ENCODE measurements around the gene ADAM15. TPM values are rescaled to one million over a fixed set of nuclear protein-coding genes. Genes with fewer than 3 reads are reported as not detected.

The ADAM15 gene
- total RNA-seq, 1 donor from 2014 or later = 382 TPM

GRCh38 chr1:155009742-155010141, 41.4 kb upstream of the ADAM15 start:
- no peak overlapping the region for H3K27ac Mint-ChIP-seq (ENCODE audit: unreplicated experiment)
- peaks cover 24% of the 10 kb centered on the region for H3K4me1 Mint-ChIP-seq (ENCODE audit: unreplicated experiment)
- H3K9me3 Mint-ChIP-seq (ENCODE audit: unreplicated experiment) = no peaks in the 10 kb centered on the region
- TF ChIP-seq CTCF (IDR thresholded peaks at IDR 0.05; ENCODE audit: unreplicated experiment) = no peak
- no peak overlapping the region for H3K4me3 Mint-ChIP-seq (ENCODE audit: unreplicated experiment)
- peaks cover 4% of the 10 kb centered on the region for H3K36me3 Mint-ChIP-seq (ENCODE audit: low read depth, unreplicated experiment)
- no peak for DNase-seq (ENCODE audit: low spot score)
- H3K27me3 Mint-ChIP-seq (ENCODE audit: unreplicated experiment) = peaks cover 2% of the 10 kb centered on the region

GRCh38 chr1:155010211-155010918, 40.8 kb upstream of the ADAM15 start:
- Mint-ChIP-seq H3K27me3 (ENCODE audit: unreplicated experiment) (peaks cover 2% of the 10 kb centered on the region), H3K9me3 (ENCODE audit: unreplicated experiment) (no peaks in the 10 kb centered on the region), H3K4me3 (ENCODE audit: unreplicated experiment) (no peak overlapping the region), H3K4me1 (ENCODE audit: unreplicated experiment) (peaks cover 24% of the 10 kb centered on the region), H3K27ac (ENCODE audit: unreplicated experiment) (no peak overlapping the region), H3K36me3 (ENCODE audit: low read depth, unreplicated experiment) (peaks cover 4% of the 10 kb centered on the region)
- no peak for DNase-seq (ENCODE audit: low spot score)
- no peak for TF ChIP-seq CTCF (IDR thresholded peaks at IDR 0.05; ENCODE audit: unreplicated experiment)

- peaks cover 4% of the 10 kb centered on the region for H3K36me3 Mint-ChIP-seq (ENCODE audit: low read depth, unreplicated experiment)
- H3K27me3 Mint-ChIP-seq (ENCODE audit: unreplicated experiment) = peaks cover 4% of the 10 kb centered on the region
- no peak overlapping the region for H3K4me3 Mint-ChIP-seq (ENCODE audit: unreplicated experiment)
- no peak for DNase-seq (ENCODE audit: low spot score)
- TF ChIP-seq CTCF (IDR thresholded peaks at IDR 0.05; ENCODE audit: unreplicated experiment) = no peak
- peaks cover 20% of the 10 kb centered on the region for H3K4me1 Mint-ChIP-seq (ENCODE audit: unreplicated experiment)
- H3K27ac Mint-ChIP-seq (ENCODE audit: unreplicated experiment) = no peak overlapping the region
- no peaks in the 10 kb centered on the region for H3K9me3 Mint-ChIP-seq (ENCODE audit: unreplicated experiment)
These were observed 40.1 kb upstream of the ADAM15 start for GRCh38 chr1:155011004-155011416.

- Mint-ChIP-seq H3K27ac (ENCODE audit: unreplicated experiment) (no peak overlapping the region), H3K4me3 (ENCODE audit: unreplicated experiment) (no peak overlapping the region)
These were observed 39.6 kb upstream of the ADAM15 start for GRCh38 chr1:155011437-155012025.

More at GRCh38 chr1:155011437-155012025, 39.6 kb upstream of the ADAM15 start:
- Mint-ChIP-seq H3K9me3 (ENCODE audit: unreplicated experiment) (no peaks in the 10 kb centered on the region), H3K4me1 (ENCODE audit: unreplicated experiment) (peaks cover 14% of the 10 kb centered on the region), H3K36me3 (ENCODE audit: low read depth, unreplicated experiment) (peaks cover under 1% of the 10 kb centered on the region), H3K27me3 (ENCODE audit: unreplicated experiment) (peaks cover 4% of the 10 kb centered on the region)
- no peak for TF ChIP-seq CTCF (IDR thresholded peaks at IDR 0.05; ENCODE audit: unreplicated experiment)
- no peak for DNase-seq (ENCODE audit: low spot score)
